SK-N-SH (cell line): ENCODE results near the gene IPMK. TPM values are rescaled to one million over a fixed set of nuclear protein-coding genes. Genes with fewer than 3 reads are reported as not detected.
"Not testable (repeated sequence)": the region's sequence is repeated elsewhere in the genome, so short reads cannot be mapped to it uniquely, and the experiment has no call there.

Experiments used
- CTCF ChIA-PET: fragments of 300-600, 350-600 bp; formaldehyde crosslinking; extraction: SDS; loops from one replicate; lab custom pipeline; 2021; lab: Yijun Ruan, JAX
- POLR2A ChIA-PET: fragments of 350-600 bp; sonication (Branson Sonifier 250); formaldehyde crosslinking; extraction: SDS; loops from one replicate; lab custom pipeline; 2020; ENCODE audit warnings: antibody characterized with exemption, inconsistent platforms; lab: Yijun Ruan, JAX
- DNase-seq: peaks from one replicate; pipeline ENCODE4 v3.0.0; 2012
- H2AFZ ChIP-seq: fragments of 200-600 bp; sonication (generic); 2 replicates; pipeline ENCODE4 v1.8.1; 2016; ENCODE audit warnings: antibody characterized with exemption, mild to moderate bottlenecking, low read depth
- H3F3A ChIP-seq: fragments of 200-600 bp; sonication (generic); replicated peaks from 2 replicates; pipeline ENCODE3; 2016; ENCODE audit warnings: antibody characterized with exemption, mild to moderate bottlenecking; ENCODE audit not compliant: insufficient read depth
- H3K27ac ChIP-seq, 2 experiments: fragments of 200-500 bp in 1 of 2; fragments of 200-600 bp in 1 of 2; sonication (Bioruptor generic) in 1 of 2; sonication (generic), shearing (Covaris generic) in 1 of 2; 2 replicates each; pipeline versions ENCODE4 v1.5.1 to v1.6.1; 2014 to 2016; ENCODE audit warnings: low read depth in 2 of 2, inconsistent platforms in 1 of 2, low read length in 1 of 2, mild to moderate bottlenecking in 1 of 2, mixed read lengths in 1 of 2
- H3K27me3 ChIP-seq: fragments of 200-600 bp; sonication (generic), shearing (Covaris generic); 2 replicates; pipeline ENCODE4 v1.6.1; 2016; ENCODE audit warnings: mixed run types; ENCODE audit not compliant: insufficient read depth
- H3K36me3 ChIP-seq, 2 experiments: fragments of 200-500 bp in 1 of 2; fragments of 200-600 bp in 1 of 2; sonication (Bioruptor generic) in 1 of 2; sonication (generic) in 1 of 2; replicated peaks in 1 of 2; 2 replicates each; pipeline versions ENCODE3 to v1.5.1; 2014 to 2016; ENCODE audit warnings: low read length in 1 of 2, mild to moderate bottlenecking in 1 of 2; ENCODE audit not compliant: insufficient read depth in 2 of 2, control insufficient read depth in 1 of 2
- H3K4me1 ChIP-seq, 2 experiments: fragments of 200-500 bp in 1 of 2; fragments of 200-600 bp in 1 of 2; sonication (Bioruptor generic) in 1 of 2; sonication (generic), shearing (Covaris generic) in 1 of 2; 2 replicates each; pipeline versions ENCODE4 v1.5.1 to v1.6.1; 2014 to 2016; ENCODE audit warnings: low read depth in 1 of 2, low read length in 1 of 2, mixed run types in 1 of 2; ENCODE audit not compliant: insufficient read depth in 2 of 2, control insufficient read depth in 1 of 2
- H3K4me2 ChIP-seq: fragments of 200-600 bp; sonication (generic), shearing (Covaris generic); 2 replicates; pipeline ENCODE4 v1.6.1; 2017; ENCODE audit warnings: mixed run types
- H3K4me3 ChIP-seq, 2 experiments: fragments of 200-500 bp in 1 of 2; fragments of 200-600 bp in 1 of 2; sonication (Bioruptor generic) in 1 of 2; sonication (generic), shearing (Covaris generic) in 1 of 2; 2 replicates each; pipeline versions ENCODE4 v1.5.1 to v1.8.1; 2014 to 2016; ENCODE audit warnings: low read depth in 2 of 2, inconsistent platforms in 1 of 2, low read length in 1 of 2, mild to moderate bottlenecking in 1 of 2, mixed read lengths in 1 of 2, moderate library complexity in 1 of 2
- H3K79me2 ChIP-seq: fragments of 200-600 bp; sonication (generic); 2 replicates; pipeline ENCODE4 v1.8.1; 2017; ENCODE audit warnings: mild to moderate bottlenecking; ENCODE audit not compliant: insufficient read depth
- H3K9ac ChIP-seq: fragments of 200-600 bp; sonication (generic); 2 replicates; pipeline ENCODE4 v1.6.1; 2017; ENCODE audit warnings: mixed run types
- H3K9me2 ChIP-seq: fragments of 200-600 bp; sonication (generic); 2 replicates; pipeline ENCODE4 v1.6.1; 2017; ENCODE audit warnings: mixed run types
- H3K9me3 ChIP-seq: fragments of 200-600 bp; sonication (generic); 2 replicates; pipeline ENCODE4 v1.6.1; 2017; ENCODE audit warnings: mixed run types, mild to moderate bottlenecking, moderate library complexity
- H4K20me1 ChIP-seq: fragments of 200-600 bp; sonication (generic); 2 replicates; pipeline ENCODE4 v1.6.1; 2017; ENCODE audit warnings: mild to moderate bottlenecking, mixed run types; ENCODE audit not compliant: insufficient read depth
- FOXM1 ChIP-seq: IDR thresholded peaks from 2 replicates; pipeline ENCODE4 v1.4.0; 2012; ENCODE audit warnings: low read depth, mild to moderate bottlenecking
- NRF1 ChIP-seq: IDR thresholded peaks from 2 replicates; pipeline ENCODE4 v1.6.1; 2012; ENCODE audit warnings: low read depth, mild to moderate bottlenecking, low read length
- TEAD4 ChIP-seq: IDR thresholded peaks from 2 replicates; pipeline ENCODE4 v1.4.0; 2012; ENCODE audit warnings: mild to moderate bottlenecking, borderline replicate concordance; ENCODE audit not compliant: insufficient read depth
- YY1 ChIP-seq: IDR thresholded peaks from 2 replicates; pipeline ENCODE4 v1.4.0; 2012; ENCODE audit warnings: low read depth, mild to moderate bottlenecking
- WGBS: methylation state at CpG from one replicate; pipeline ENCODE4 v1.1.6; 2017; ENCODE audit warnings: low lambda C conversion rate; 5-methylcytosine and 5-hydroxymethylcytosine counted together
- polyA plus RNA-seq, 3 experiments: library from polyadenylated mRNA; depleted of rRNA; stranded (reverse); fragments of >200 nt; gene quantifications; 2 replicates each; pipeline ENCODE4 v1.2.3, GENCODE V29; 2012
- TF ChIP-seq, protein P1 (sequence below): fragments of 150-350 bp; IDR thresholded peaks from 2 replicates; pipeline ENCODE4 v1.6.1; 2016; ENCODE audit warnings: mild to moderate bottlenecking, low read depth, low read length
- TF ChIP-seq, protein P2 (sequence below): fragments of 200-600 bp; sonication (generic); IDR thresholded peaks from 2 replicates; pipeline ENCODE4 v1.6.1; 2017; ENCODE audit warnings: antibody characterized with exemption, mild to moderate bottlenecking, moderate library complexity

Gene IPMK
- polyA plus RNA-seq, 1 of the 3 experiments (the other 2 are of a cell fraction) = 0.71 TPM

DNA sequence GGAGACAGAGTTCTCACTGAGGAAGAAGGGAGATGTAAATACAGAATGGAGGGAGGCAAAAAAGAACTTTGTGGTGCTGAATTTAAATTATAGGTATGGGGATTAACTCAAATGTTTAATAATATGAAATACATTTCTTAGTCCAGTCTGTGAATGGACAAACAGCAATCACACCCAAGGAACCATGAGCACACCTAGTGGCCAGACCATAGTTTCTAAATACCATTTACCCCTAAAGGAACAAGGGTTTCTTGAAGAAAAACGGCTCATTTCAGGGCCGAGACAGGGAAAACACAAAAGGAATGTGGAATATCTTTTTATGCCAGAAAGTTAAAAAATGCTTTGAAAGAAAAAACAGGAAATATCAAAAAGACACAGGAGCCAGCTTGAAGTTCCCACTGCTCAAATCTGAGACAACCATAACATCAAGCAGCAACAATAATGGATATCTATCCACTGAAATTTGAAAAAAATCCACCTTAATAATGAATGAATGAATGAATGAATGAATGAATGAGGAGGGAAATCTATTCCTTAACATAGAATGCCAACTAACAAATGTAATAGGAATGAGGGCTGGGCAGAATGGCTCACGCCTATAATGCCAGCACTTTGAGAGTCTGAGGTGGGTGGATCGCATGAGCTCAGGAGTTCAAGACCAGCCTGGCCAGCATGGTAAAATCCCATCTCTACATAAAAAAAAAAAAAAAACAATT, 8.6 kb downstream of the IPMK start:
- Histone ChIP-seq H3K79me2 (peaks cover 63% of the 10 kb centered on the region), H3K36me3 (peaks cover 0 to 16% of the 10 kb centered on the region in 2 experiments), H3K9ac (no peak overlapping the region), H3F3A (peaks cover 11% of the 10 kb centered on the region), H3K4me1 (peaks cover 0 to 1% of the 10 kb centered on the region in 2 experiments; a peak in 2 of 4 replicates), H3K27ac (no peak overlapping the region), H3K9me2 (no peaks in the 10 kb centered on the region), H2AFZ (no peak overlapping the region), H3K9me3 (no peaks in the 10 kb centered on the region), H3K27me3 (no peaks in the 10 kb centered on the region), H3K4me3 (no peak overlapping the region), H4K20me1 (no peaks in the 10 kb centered on the region), H3K4me2 (no peak overlapping the region)
- ChIA-PET CTCF (interaction anchor here (1.2 kb wide), 1 partner anchor 32 kb away, joined by 3 read pairs; no protein-coding TSS in a partner anchor), POLR2A (no interaction called here)
- DNase-seq = no peak
- 98% methylated on average over 4 of the region's 4 CpGs for WGBS
- TF ChIP-seq, protein P1, sequence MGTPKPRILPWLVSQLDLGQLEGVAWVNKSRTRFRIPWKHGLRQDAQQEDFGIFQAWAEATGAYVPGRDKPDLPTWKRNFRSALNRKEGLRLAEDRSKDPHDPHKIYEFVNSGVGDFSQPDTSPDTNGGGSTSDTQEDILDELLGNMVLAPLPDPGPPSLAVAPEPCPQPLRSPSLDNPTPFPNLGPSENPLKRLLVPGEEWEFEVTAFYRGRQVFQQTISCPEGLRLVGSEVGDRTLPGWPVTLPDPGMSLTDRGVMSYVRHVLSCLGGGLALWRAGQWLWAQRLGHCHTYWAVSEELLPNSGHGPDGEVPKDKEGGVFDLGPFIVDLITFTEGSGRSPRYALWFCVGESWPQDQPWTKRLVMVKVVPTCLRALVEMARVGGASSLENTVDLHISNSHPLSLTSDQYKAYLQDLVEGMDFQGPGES = no peak
- TF ChIP-seq FOXM1 (no peak), NRF1 (no peak), TEAD4 (no peak), YY1 (no peak)
- TF ChIP-seq, protein P2, sequence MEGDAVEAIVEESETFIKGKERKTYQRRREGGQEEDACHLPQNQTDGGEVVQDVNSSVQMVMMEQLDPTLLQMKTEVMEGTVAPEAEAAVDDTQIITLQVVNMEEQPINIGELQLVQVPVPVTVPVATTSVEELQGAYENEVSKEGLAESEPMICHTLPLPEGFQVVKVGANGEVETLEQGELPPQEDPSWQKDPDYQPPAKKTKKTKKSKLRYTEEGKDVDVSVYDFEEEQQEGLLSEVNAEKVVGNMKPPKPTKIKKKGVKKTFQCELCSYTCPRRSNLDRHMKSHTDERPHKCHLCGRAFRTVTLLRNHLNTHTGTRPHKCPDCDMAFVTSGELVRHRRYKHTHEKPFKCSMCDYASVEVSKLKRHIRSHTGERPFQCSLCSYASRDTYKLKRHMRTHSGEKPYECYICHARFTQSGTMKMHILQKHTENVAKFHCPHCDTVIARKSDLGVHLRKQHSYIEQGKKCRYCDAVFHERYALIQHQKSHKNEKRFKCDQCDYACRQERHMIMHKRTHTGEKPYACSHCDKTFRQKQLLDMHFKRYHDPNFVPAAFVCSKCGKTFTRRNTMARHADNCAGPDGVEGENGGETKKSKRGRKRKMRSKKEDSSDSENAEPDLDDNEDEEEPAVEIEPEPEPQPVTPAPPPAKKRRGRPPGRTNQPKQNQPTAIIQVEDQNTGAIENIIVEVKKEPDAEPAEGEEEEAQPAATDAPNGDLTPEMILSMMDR = 0 out of 2 replicates have a peak, but pooled peaks have one; percentile 27

DNA sequence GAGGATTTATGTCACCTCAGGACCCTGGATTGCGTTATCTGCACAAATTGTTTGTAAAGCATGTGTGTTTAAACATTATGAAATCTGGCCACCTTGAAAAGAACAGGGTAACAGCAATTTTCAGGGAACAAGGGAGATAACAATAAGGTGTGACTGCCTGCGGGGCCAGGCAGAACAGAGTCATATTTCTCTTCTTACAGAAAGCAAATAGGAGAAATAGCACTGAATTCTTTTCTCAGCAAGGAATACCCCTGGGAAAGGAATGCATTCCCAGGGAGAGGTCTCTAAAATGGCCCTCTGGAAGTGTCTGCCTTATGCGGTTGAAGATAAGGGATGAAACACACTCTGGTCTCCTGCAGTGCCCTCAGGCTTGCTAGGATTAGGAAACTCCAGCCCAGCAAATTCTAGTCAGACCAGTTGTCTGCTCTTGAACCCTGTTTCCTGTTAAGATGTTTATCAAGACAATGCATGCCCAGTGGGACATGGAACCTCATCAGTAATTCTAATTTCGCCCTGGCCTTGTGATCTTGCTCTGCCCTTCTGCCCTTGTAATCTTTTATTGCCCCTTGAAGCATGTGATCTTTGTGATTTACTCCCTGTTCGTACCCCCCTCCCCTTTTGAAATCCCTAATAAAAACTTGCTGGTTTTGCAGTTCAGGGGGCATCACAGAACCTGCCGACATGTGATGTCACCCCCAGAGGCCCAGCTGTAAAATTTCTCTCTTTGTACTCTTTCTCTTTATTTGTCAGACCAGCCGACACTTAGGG, 11.5 kb downstream of the IPMK start:
- H3K9me3 ChIP-seq, H3K27me3 ChIP-seq, H3K4me3 ChIP-seq, DNase-seq, H3K4me2 ChIP-seq, H3K27ac ChIP-seq, POLR2A ChIA-PET, H3K9ac ChIP-seq, H3F3A ChIP-seq, H4K20me1 ChIP-seq, H3K4me1 ChIP-seq, CTCF ChIA-PET, H2AFZ ChIP-seq, H3K9me2 ChIP-seq: not testable (repeated sequence)
- H3K36me3 ChIP-seq = peaks cover 0 to 16% of the 10 kb centered on the region in 2 experiments
- 91% methylated on average over 7 of the region's 7 CpGs for WGBS
- H3K79me2 ChIP-seq = peaks cover 41% of the 10 kb centered on the region
